Hepatocyte (in vitro differentiated cells): ENCODE data around the gene SDE2. TPM values are rescaled to one million over a fixed set of nuclear protein-coding genes. Genes with fewer than 3 reads are reported as not detected.
"Not testable (repeated sequence)": the region's sequence is repeated elsewhere in the genome, so short reads cannot be mapped to it uniquely, and the experiment has no call there.

Experiments used
- DNase-seq: peaks from one replicate; pipeline ENCODE4 v3.0.0-alpha.2; 2016; ENCODE audit warnings: low spot score
- H2AFZ ChIP-seq: fragments of 200-600 bp; sonication (generic); 2 replicates; pipeline ENCODE4 v1.6.0; 2016; ENCODE audit warnings: antibody characterized with exemption, mild to moderate bottlenecking
- H3K27ac ChIP-seq: fragments of 200-600 bp; sonication (generic); 2 replicates; pipeline ENCODE4 v1.5.1; 2016; ENCODE audit warnings: mild to moderate bottlenecking
- H3K27me3 ChIP-seq: fragments of 200-600 bp; sonication (generic); 2 replicates; pipeline ENCODE4 v1.6.1; 2016
- H3K36me3 ChIP-seq: fragments of 200-600 bp; sonication (generic); replicated peaks from 2 replicates; pipeline ENCODE4 v1.5.1; 2016; ENCODE audit warnings: low read depth; ENCODE audit not compliant: insufficient read depth
- H3K4me1 ChIP-seq: fragments of 200-600 bp; sonication (generic); 2 replicates; pipeline ENCODE4 v1.5.1; 2016; ENCODE audit warnings: mild to moderate bottlenecking, moderate library complexity; ENCODE audit not compliant: insufficient read depth
- H3K4me2 ChIP-seq: fragments of 200-600 bp; sonication (generic); 2 replicates; pipeline ENCODE4 v1.6.0; 2016
- H3K4me3 ChIP-seq: fragments of 200-600 bp; sonication (generic); 2 replicates; pipeline ENCODE4 v1.5.1; 2016; ENCODE audit warnings: mild to moderate bottlenecking
- H3K79me2 ChIP-seq: fragments of 200-600 bp; sonication (generic); 2 replicates; pipeline ENCODE4 v1.6.0; 2017; ENCODE audit warnings: mild to moderate bottlenecking
- H3K9me2 ChIP-seq: fragments of 200-600 bp; sonication (generic); replicated peaks from 2 replicates; pipeline ENCODE4 v1.6.0; 2017; ENCODE audit warnings: mild to moderate bottlenecking; ENCODE audit not compliant: insufficient read depth
- H3K9me3 ChIP-seq: fragments of 200-600 bp; sonication (generic); 2 replicates; pipeline ENCODE4 v1.5.1; 2016; ENCODE audit warnings: low read depth, mild to moderate bottlenecking
- H4K20me1 ChIP-seq: fragments of 200-600 bp; sonication (generic); 2 replicates; pipeline ENCODE4 v1.6.0; 2016; ENCODE audit warnings: mild to moderate bottlenecking; ENCODE audit not compliant: insufficient read depth, poor library complexity, severe bottlenecking
- EZH2 ChIP-seq: fragments of 200-600 bp; sonication (generic); IDR thresholded peaks from 2 replicates; pipeline ENCODE4 v1.6.1; 2016; ENCODE audit warnings: antibody characterized with exemption, mild to moderate bottlenecking, borderline replicate concordance
- EZH2phosphoT487 ChIP-seq: fragments of 200-600 bp; sonication (generic); IDR thresholded peaks from one replicate; pipeline ENCODE4 v1.6.1; 2018; ENCODE audit warnings: antibody characterized with exemption, mild to moderate bottlenecking, low read depth, moderate library complexity; ENCODE audit not compliant: unreplicated experiment, severe bottlenecking
- WGBS: methylation state at CpG from one replicate; pipeline ENCODE4 v1.1.6; 2016; ENCODE audit warnings: low lambda C conversion rate; ENCODE audit errors: missing lambda C conversion rate; 5-methylcytosine and 5-hydroxymethylcytosine counted together
- polyA plus RNA-seq: library from polyadenylated mRNA; unstranded; fragments of >200 nt; fragmentation: Nextera tagmentation; extraction: Ambion mirVana; gene quantifications from 2 replicates; pipeline ENCODE4 v1.2.1, GENCODE V29; 2016
- total RNA-seq: library from RNA; depleted of rRNA; stranded (reverse); fragments of >200 nt; gene quantifications from 2 replicates; pipeline ENCODE4 v1.2.3, GENCODE V29; 2014
- TF ChIP-seq, protein P1 (sequence below): fragments of 200-600 bp; sonication (generic); IDR thresholded peaks from 2 replicates; pipeline ENCODE4 v1.5.1; 2016; ENCODE audit warnings: antibody characterized with exemption, mild to moderate bottlenecking; ENCODE audit not compliant: poor library complexity

The SDE2 gene
- total and polyA plus RNA-seq, 2 experiments from 2014 or later, result 14.6 to 27.3 TPM

- Histone ChIP-seq H4K20me1 (no peaks in the 10 kb centered on the region), H3K27me3 (no peaks in the 10 kb centered on the region), H3K9me2 (no peaks in the 10 kb centered on the region), H3K9me3 (peaks cover 7% of the 10 kb centered on the region), H2AFZ (no peak overlapping the region), H3K4me1 (no peaks in the 10 kb centered on the region), H3K36me3 (no peaks in the 10 kb centered on the region), H3K4me2 (no peak overlapping the region), H3K4me3 (no peak overlapping the region), H3K79me2 (no peaks in the 10 kb centered on the region), H3K27ac (no peak overlapping the region)
- 91% methylated on average over 15 of the region's 15 CpGs for WGBS
- TF ChIP-seq, protein P1, sequence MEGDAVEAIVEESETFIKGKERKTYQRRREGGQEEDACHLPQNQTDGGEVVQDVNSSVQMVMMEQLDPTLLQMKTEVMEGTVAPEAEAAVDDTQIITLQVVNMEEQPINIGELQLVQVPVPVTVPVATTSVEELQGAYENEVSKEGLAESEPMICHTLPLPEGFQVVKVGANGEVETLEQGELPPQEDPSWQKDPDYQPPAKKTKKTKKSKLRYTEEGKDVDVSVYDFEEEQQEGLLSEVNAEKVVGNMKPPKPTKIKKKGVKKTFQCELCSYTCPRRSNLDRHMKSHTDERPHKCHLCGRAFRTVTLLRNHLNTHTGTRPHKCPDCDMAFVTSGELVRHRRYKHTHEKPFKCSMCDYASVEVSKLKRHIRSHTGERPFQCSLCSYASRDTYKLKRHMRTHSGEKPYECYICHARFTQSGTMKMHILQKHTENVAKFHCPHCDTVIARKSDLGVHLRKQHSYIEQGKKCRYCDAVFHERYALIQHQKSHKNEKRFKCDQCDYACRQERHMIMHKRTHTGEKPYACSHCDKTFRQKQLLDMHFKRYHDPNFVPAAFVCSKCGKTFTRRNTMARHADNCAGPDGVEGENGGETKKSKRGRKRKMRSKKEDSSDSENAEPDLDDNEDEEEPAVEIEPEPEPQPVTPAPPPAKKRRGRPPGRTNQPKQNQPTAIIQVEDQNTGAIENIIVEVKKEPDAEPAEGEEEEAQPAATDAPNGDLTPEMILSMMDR, result no peak
- TF ChIP-seq EZH2, result no peak
- TF ChIP-seq EZH2phosphoT487, result no peak
- DNase-seq, result no peak
These were observed 21.0 kb downstream of the SDE2 start for GRCh38 chr1:225977937-225978748.

- not testable (repeated sequence) for H3K27ac ChIP-seq, H3K4me2 ChIP-seq, H3K4me3 ChIP-seq, H3K79me2 ChIP-seq, H3K4me1 ChIP-seq, H2AFZ ChIP-seq, H3K9me3 ChIP-seq, DNase-seq, H3K36me3 ChIP-seq, H4K20me1 ChIP-seq, H3K27me3 ChIP-seq, H3K9me2 ChIP-seq
- WGBS, result 94% methylated on average over 12 of the region's 12 CpGs
These were observed 24.0 kb downstream of the SDE2 start for GRCh38 chr1:225975146-225975545.

DNA sequence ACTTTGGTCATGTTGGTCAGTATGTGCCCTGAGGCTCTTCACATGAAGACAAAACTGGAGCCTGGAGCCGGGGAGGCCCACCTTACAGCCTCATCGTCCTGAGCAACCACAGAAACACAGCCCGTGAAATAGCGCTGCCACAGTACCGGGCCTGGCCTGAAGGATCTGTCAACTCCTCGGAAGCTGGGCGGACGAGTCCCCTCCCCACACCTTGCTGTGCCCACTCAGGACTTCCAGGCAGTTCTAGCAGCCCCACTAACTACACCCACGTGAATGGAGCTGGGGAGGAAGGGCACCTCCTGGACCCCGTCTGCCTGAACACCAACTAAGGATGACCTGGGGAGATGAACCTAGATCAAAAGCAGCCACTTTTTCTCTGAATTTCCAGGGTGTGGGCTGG is 24.7 kb downstream of the SDE2 start:
- no peaks in the 10 kb centered on the region for H3K9me2 ChIP-seq
- no peak overlapping the region for H3K27ac ChIP-seq
- H3K36me3 ChIP-seq, result no peaks in the 10 kb centered on the region
- no peak overlapping the region for H3K4me2 ChIP-seq
- H2AFZ ChIP-seq, result no peak overlapping the region
- WGBS, result 92% methylated on average over 10 of the region's 10 CpGs
- H3K9me3 ChIP-seq, result no peaks in the 10 kb centered on the region
- H3K4me1 ChIP-seq, result no peaks in the 10 kb centered on the region
- TF ChIP-seq, protein P1, result no peak
- TF ChIP-seq EZH2phosphoT487 (no peak), EZH2 (no peak)
- H3K79me2 ChIP-seq, result no peaks in the 10 kb centered on the region
- no peaks in the 10 kb centered on the region for H4K20me1 ChIP-seq
- no peaks in the 10 kb centered on the region for H3K27me3 ChIP-seq
- no peak for DNase-seq
- H3K4me3 ChIP-seq, result no peak overlapping the region

DNA sequence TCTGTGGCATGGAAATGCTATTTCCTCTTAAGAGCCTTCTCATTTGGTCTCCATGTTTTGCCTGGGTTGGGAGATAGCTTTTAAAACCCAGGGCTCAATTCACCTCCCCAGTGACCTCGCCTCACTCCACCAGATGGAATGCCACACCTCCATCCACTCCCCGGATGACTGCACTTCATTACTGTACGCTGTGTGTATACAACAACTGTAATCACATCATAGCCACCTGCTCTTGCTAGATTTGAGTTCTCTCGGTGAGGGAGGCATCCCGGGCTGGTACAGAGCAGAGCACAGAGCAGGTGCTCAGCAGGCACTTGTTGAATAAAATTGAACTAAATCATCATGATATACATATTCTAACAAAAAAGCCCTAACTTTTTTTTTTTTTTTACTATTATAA is 26.0 kb downstream of the SDE2 start:
- Histone ChIP-seq H2AFZ (no peak overlapping the region), H3K4me1 (no peaks in the 10 kb centered on the region), H3K79me2 (no peaks in the 10 kb centered on the region), H3K9me2 (no peaks in the 10 kb centered on the region), H3K27ac (no peak overlapping the region), H3K4me2 (no peak overlapping the region), H4K20me1 (no peaks in the 10 kb centered on the region), H3K4me3 (no peak overlapping the region), H3K9me3 (no peaks in the 10 kb centered on the region), H3K36me3 (no peaks in the 10 kb centered on the region), H3K27me3 (no peaks in the 10 kb centered on the region)
- TF ChIP-seq EZH2, result no peak
- no peak for TF ChIP-seq EZH2phosphoT487
- no peak for DNase-seq
- WGBS, result 65% methylated on average over 5 of the region's 5 CpGs
